HL-60 (cell line): Measurements from ENCODE around the gene FARP2.

Source experiments
- DNase-seq, 2 experiments: peaks; one replicate each; pipeline ENCODE4 v3.0.0-alpha.2; 2010 to 2020; ENCODE audit warnings: low read depth in 1 of 2, low spot score in 1 of 2
- H3K27ac ChIP-seq: fragments of 250-450 bp; sonication (Bioruptor Pico); replicated peaks from 2 replicates; pipeline ENCODE4 v1.5.1; 2020; ENCODE audit warnings: mild to moderate bottlenecking, moderate library complexity
- H3K27me3 ChIP-seq: fragments of 250-450 bp; sonication (Bioruptor Pico); 2 replicates; pipeline ENCODE4 v1.5.1; 2021; ENCODE audit warnings: mild to moderate bottlenecking, moderate library complexity; ENCODE audit not compliant: insufficient read depth, poor library complexity, severe bottlenecking
- H3K4me3 ChIP-seq: replicated peaks from 2 replicates; pipeline ENCODE4 v1.5.1; 2011; ENCODE audit warnings: mild to moderate bottlenecking, control low read depth, low read length; ENCODE audit not compliant: insufficient read depth
- GABPA ChIP-seq: IDR thresholded peaks from 2 replicates; pipeline ENCODE4 v1.6.1; 2012; ENCODE audit warnings: low read depth
- POLR2AphosphoS5 ChIP-seq: IDR thresholded peaks from 2 replicates; pipeline ENCODE4 v1.6.1; 2012; ENCODE audit warnings: low read depth
- SPI1 ChIP-seq: IDR thresholded peaks from 2 replicates; pipeline ENCODE4 v1.6.1; 2012; ENCODE audit warnings: low read depth, mild to moderate bottlenecking, borderline replicate concordance
- TF ChIP-seq, protein P1 (sequence below): IDR thresholded peaks from one replicate; pipeline ENCODE4 v1.5.1; 2011; ENCODE audit warnings: low read length, control low read depth, inconsistent platforms; ENCODE audit not compliant: insufficient read depth
- TF ChIP-seq, protein P2 (sequence below): IDR thresholded peaks from 2 replicates; pipeline ENCODE4 v1.6.1; 2012; ENCODE audit warnings: low read depth; ENCODE audit not compliant: insufficient replicate concordance

The FARP2 gene

DNA sequence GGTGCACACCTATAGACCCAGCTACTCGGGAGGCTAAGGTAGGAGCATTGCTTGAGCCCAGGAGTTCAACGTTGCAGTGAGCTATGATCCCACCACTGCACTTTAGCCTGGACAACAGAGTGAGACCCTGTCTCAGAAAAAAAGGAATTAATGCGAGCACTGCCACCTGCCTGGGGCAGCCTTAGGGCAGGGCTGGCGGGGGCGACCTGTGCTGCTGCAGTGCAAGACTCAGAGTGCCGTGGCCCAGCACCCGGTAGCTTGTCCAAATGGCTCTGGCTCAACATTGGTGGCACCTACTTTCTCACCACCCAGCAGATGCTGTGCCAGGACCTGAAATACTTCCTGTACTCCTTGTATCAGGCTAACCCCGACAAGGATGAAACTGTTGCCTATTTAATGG, 122.1 kb downstream of the FARP2 start:
- no peak overlapping the region for H3K27ac ChIP-seq
- DNase-seq: no peak
- no peak overlapping the region for H3K4me3 ChIP-seq
- H3K27me3 ChIP-seq: peaks cover 18% of the 10 kb centered on the region
- TF ChIP-seq GABPA: no peak
- no peak for TF ChIP-seq POLR2AphosphoS5
- no peak for TF ChIP-seq SPI1
- TF ChIP-seq, protein P1, sequence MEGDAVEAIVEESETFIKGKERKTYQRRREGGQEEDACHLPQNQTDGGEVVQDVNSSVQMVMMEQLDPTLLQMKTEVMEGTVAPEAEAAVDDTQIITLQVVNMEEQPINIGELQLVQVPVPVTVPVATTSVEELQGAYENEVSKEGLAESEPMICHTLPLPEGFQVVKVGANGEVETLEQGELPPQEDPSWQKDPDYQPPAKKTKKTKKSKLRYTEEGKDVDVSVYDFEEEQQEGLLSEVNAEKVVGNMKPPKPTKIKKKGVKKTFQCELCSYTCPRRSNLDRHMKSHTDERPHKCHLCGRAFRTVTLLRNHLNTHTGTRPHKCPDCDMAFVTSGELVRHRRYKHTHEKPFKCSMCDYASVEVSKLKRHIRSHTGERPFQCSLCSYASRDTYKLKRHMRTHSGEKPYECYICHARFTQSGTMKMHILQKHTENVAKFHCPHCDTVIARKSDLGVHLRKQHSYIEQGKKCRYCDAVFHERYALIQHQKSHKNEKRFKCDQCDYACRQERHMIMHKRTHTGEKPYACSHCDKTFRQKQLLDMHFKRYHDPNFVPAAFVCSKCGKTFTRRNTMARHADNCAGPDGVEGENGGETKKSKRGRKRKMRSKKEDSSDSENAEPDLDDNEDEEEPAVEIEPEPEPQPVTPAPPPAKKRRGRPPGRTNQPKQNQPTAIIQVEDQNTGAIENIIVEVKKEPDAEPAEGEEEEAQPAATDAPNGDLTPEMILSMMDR: no peak
- TF ChIP-seq, protein P2, sequence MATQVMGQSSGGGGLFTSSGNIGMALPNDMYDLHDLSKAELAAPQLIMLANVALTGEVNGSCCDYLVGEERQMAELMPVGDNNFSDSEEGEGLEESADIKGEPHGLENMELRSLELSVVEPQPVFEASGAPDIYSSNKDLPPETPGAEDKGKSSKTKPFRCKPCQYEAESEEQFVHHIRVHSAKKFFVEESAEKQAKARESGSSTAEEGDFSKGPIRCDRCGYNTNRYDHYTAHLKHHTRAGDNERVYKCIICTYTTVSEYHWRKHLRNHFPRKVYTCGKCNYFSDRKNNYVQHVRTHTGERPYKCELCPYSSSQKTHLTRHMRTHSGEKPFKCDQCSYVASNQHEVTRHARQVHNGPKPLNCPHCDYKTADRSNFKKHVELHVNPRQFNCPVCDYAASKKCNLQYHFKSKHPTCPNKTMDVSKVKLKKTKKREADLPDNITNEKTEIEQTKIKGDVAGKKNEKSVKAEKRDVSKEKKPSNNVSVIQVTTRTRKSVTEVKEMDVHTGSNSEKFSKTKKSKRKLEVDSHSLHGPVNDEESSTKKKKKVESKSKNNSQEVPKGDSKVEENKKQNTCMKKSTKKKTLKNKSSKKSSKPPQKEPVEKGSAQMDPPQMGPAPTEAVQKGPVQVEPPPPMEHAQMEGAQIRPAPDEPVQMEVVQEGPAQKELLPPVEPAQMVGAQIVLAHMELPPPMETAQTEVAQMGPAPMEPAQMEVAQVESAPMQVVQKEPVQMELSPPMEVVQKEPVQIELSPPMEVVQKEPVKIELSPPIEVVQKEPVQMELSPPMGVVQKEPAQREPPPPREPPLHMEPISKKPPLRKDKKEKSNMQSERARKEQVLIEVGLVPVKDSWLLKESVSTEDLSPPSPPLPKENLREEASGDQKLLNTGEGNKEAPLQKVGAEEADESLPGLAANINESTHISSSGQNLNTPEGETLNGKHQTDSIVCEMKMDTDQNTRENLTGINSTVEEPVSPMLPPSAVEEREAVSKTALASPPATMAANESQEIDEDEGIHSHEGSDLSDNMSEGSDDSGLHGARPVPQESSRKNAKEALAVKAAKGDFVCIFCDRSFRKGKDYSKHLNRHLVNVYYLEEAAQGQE: no peak

DNA sequence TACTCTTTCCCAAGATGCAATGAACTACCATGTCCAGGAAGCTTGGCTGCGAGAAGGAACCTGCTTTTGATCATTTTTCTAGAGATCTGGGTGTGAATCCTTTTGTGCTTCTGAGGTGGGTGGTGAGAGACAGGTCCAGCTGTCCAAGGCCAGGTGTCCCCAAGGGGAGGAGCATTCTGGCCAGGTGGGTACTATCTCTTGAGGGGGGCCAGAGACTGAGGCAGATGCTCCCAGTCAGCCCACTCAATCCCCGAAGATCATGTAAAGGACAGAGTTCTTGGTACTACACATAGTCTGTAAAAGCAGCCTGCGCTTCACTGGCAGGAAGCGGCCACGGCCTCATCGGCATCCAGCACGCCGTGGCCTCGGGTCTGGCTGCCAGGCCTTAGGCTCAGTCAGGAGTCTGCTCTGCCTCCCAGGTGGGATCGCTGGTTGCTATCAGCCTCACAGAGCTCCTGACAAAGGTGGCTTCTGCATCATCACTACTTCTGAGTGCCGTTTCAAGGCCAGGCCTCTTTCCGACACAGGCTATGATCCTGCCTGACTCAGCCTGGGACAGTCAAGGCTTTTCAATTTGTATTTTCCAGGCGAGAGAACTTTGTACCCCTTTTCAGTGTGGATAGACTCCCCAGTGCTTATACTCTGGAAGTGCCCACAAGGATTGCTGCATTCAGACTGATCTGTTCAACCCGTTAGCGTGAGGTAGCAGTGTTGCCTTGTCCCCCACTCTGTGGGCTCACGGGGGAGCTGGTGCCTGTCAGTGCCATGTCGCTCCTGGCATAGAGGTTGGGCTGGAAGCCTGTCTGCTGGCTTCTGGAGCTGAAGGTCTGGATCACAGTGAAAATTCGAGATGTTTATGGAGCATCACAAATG, 123.2 kb downstream of the FARP2 start:
- TF ChIP-seq, protein P2: no peak
- no peak for TF ChIP-seq GABPA
- no peak for TF ChIP-seq SPI1
- TF ChIP-seq, protein P1: no peak
- no peak for TF ChIP-seq POLR2AphosphoS5
- DNase-seq: no peak
- no peak overlapping the region for H3K27ac ChIP-seq
- H3K27me3 ChIP-seq: peaks cover 15% of the 10 kb centered on the region
- H3K4me3 ChIP-seq: no peak overlapping the region

DNA sequence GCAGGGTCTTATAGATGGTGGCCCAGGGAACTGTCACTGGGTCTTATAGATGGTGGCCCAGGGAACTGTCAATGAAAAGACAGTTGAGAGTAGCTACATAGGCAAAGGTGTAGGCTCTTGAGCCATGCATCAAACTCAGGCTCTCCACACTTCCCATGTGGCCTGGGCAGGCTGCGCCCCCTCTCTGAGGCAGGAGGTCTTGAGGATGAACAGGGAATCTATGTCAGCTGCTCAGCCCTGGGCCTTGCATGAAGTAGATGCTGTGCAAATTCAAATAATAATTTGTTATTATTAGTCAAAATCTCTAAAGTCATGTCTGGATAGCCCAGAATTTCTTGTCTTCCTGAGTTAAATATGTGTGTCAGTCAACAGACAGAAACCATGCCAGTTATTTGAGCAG, 125.6 kb downstream of the FARP2 start:
- Histone ChIP-seq H3K4me3 (no peak overlapping the region), H3K27me3 (peaks cover 15% of the 10 kb centered on the region), H3K27ac (no peak overlapping the region)
- TF ChIP-seq SPI1 (no peak), POLR2AphosphoS5 (no peak), GABPA (no peak)
- TF ChIP-seq, protein P2: no peak
- TF ChIP-seq, protein P1: no peak
- no peak for DNase-seq
